Neural crest cell (in vitro differentiated cells): ENCODE measurements around the gene PHYHD1. TPM values are rescaled to one million over a fixed set of nuclear protein-coding genes. Genes with fewer than 3 reads are reported as not detected.

Experiments used
- DNase-seq: peaks from one replicate; pipeline ENCODE4 v3.0.0; 2021; ENCODE audit warnings: low read depth, mixed read lengths, low spot score
- H3K27ac Mint-ChIP-seq: one replicate; pipeline ENCODE4 v1.8.0; 2021; ENCODE audit warnings: mild to moderate bottlenecking, mixed read lengths; ENCODE audit not compliant: unreplicated experiment
- H3K27me3 Mint-ChIP-seq: 2 replicates; pipeline ENCODE4 v1.8.0; 2021; ENCODE audit warnings: low read depth, mild to moderate bottlenecking, mixed read lengths
- H3K36me3 Mint-ChIP-seq: 2 replicates; pipeline ENCODE4 v1.8.0; 2021; ENCODE audit warnings: low read depth, mild to moderate bottlenecking, mixed read lengths
- H3K4me1 Mint-ChIP-seq: 2 replicates; pipeline ENCODE4 v1.8.0; 2021; ENCODE audit warnings: mixed read lengths
- H3K4me3 Mint-ChIP-seq: one replicate; pipeline ENCODE4 v1.8.0; 2021; ENCODE audit warnings: mild to moderate bottlenecking, mixed read lengths
- H3K9me3 Mint-ChIP-seq: 2 replicates; pipeline ENCODE4 v1.8.0; 2021; ENCODE audit warnings: mixed read lengths
- total RNA-seq: library from RNA; stranded (reverse); gene quantifications from 2 replicates; pipeline ENCODE4 v1.2.1, GENCODE V29; 2021
- TF ChIP-seq, protein P1 (sequence below): fragments of 200-600 bp; sonication (generic); conservative IDR thresholded peaks from 2 replicates; pipeline ENCODE4 v1.5.0; 2021; ENCODE audit warnings: antibody characterized with exemption, mild to moderate bottlenecking

The PHYHD1 gene
- total RNA-seq, 1 donor from 2014 or later = 5.0 TPM

DNA sequence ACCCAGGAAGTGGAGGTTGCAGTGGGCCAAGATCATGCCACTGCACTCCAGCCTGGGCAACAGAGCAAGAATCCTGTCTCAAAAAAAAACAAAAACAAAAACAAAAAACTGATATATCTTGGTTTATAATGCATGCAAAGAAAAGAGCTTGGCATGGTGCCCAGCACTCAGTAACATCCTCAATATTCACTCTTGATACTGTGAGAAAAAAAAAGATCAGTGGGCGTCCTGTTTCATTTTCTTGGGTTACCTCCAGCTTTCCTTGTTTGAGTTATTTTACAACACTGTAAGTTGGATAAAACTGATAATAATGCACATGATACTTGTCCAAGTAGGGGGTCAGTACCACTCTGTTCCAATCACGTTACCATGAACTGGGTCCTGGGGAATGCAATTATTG, 7.8 kb downstream of the PHYHD1 start:
- Mint-ChIP-seq H3K36me3 (no peaks in the 10 kb centered on the region), H3K27me3 (no peaks in the 10 kb centered on the region), H3K27ac (no peak overlapping the region), H3K4me1 (peaks cover 5% of the 10 kb centered on the region), H3K4me3 (no peak overlapping the region), H3K9me3 (no peaks in the 10 kb centered on the region)
- TF ChIP-seq, protein P1, sequence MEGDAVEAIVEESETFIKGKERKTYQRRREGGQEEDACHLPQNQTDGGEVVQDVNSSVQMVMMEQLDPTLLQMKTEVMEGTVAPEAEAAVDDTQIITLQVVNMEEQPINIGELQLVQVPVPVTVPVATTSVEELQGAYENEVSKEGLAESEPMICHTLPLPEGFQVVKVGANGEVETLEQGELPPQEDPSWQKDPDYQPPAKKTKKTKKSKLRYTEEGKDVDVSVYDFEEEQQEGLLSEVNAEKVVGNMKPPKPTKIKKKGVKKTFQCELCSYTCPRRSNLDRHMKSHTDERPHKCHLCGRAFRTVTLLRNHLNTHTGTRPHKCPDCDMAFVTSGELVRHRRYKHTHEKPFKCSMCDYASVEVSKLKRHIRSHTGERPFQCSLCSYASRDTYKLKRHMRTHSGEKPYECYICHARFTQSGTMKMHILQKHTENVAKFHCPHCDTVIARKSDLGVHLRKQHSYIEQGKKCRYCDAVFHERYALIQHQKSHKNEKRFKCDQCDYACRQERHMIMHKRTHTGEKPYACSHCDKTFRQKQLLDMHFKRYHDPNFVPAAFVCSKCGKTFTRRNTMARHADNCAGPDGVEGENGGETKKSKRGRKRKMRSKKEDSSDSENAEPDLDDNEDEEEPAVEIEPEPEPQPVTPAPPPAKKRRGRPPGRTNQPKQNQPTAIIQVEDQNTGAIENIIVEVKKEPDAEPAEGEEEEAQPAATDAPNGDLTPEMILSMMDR = no peak
- DNase-seq = no peak

DNA sequence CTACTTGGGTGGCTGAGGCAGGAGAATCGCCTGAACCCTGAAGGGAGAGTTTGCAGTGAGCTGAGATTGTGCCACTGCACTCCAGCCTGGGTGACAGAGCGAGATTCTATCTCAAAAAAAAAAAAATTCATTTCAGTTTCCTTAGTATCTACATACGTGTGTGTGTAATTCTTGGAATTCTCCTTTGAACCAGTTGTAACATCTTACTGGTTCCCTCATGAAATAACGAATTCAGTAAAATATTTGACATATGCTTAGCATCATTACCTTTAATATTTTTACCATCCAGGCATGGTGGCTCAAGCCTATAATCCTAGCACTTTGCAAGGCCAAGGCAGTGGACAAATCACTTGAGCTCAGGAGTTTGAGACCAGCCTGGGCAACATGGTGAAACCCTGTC, 8.8 kb downstream of the PHYHD1 start:
- Mint-ChIP-seq H3K4me3 (no peak overlapping the region), H3K27me3 (no peaks in the 10 kb centered on the region), H3K36me3 (no peaks in the 10 kb centered on the region), H3K9me3 (no peaks in the 10 kb centered on the region), H3K4me1 (peaks cover 5% of the 10 kb centered on the region), H3K27ac (no peak overlapping the region)
- DNase-seq = no peak
- TF ChIP-seq, protein P1 = no peak

DNA sequence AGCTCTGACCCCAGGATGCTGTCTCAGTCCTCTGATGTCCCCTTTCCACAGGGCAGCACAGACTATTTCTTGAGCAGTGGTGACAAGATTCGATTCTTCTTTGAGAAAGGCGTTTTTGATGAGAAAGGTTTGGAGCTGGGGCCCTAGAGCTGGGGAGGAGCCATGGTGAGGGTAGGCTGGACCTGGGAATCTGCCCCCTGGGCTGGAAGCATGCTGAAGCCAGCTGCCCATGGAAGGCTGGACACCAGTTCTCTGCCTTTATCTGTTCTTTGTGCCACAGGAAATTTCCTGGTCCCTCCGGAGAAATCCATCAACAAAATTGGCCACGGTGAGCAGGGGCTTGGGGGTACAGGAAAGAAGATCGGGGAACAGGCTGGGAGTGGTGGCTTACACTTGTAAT, 12.9 kb downstream of the PHYHD1 start:
- H3K9me3 Mint-ChIP-seq = no peaks in the 10 kb centered on the region
- TF ChIP-seq, protein P1 = no peak
- DNase-seq = no peak

DNA sequence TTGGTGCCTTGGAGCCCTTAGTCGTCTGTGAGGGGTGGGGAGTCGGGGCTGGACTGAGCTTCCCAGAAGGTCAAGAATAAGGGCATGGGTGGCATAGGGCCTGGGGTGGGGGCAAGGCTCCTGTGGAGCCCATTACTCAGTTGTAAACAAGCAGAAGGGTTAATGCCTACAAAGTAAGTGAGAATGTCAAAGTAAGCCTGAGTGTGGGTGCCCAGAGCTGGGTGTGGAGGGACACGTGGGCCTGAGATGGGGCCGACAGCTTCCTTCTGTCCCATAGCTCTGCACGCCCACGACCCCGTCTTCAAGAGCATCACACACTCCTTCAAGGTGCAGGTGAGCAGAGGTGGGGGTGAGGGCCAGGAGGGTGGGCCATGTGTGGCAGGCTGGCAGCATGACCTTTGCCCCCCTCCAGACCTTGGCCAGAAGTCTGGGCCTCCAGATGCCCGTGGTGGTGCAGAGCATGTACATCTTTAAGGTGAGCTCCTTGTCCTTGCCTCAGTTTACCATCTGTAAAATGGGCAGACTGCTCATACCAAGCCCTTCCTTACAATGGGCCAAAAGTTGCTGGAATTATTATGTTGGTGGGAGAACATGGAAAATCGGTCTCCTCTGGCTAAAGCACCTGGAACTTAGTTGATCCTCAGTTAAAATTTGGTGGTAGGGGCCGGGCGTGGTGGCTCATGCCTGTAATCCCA, 15.5 kb downstream of the PHYHD1 start:
- no peak for DNase-seq
- Mint-ChIP-seq H3K4me3 (no peak overlapping the region), H3K9me3 (no peaks in the 10 kb centered on the region), H3K36me3 (no peaks in the 10 kb centered on the region), H3K27me3 (no peaks in the 10 kb centered on the region), H3K27ac (no peak overlapping the region), H3K4me1 (peaks cover 8% of the 10 kb centered on the region)
- TF ChIP-seq, protein P1 = no peak

More for the DNA sequence above, 12.9 kb downstream of the PHYHD1 start:
- no peaks in the 10 kb centered on the region for H3K4me1 Mint-ChIP-seq
- no peaks in the 10 kb centered on the region for H3K27me3 Mint-ChIP-seq
- H3K36me3 Mint-ChIP-seq = no peaks in the 10 kb centered on the region
- H3K4me3 Mint-ChIP-seq = no peak overlapping the region
- peak overlapping the region; percentile 27 for H3K27ac Mint-ChIP-seq

DNA sequence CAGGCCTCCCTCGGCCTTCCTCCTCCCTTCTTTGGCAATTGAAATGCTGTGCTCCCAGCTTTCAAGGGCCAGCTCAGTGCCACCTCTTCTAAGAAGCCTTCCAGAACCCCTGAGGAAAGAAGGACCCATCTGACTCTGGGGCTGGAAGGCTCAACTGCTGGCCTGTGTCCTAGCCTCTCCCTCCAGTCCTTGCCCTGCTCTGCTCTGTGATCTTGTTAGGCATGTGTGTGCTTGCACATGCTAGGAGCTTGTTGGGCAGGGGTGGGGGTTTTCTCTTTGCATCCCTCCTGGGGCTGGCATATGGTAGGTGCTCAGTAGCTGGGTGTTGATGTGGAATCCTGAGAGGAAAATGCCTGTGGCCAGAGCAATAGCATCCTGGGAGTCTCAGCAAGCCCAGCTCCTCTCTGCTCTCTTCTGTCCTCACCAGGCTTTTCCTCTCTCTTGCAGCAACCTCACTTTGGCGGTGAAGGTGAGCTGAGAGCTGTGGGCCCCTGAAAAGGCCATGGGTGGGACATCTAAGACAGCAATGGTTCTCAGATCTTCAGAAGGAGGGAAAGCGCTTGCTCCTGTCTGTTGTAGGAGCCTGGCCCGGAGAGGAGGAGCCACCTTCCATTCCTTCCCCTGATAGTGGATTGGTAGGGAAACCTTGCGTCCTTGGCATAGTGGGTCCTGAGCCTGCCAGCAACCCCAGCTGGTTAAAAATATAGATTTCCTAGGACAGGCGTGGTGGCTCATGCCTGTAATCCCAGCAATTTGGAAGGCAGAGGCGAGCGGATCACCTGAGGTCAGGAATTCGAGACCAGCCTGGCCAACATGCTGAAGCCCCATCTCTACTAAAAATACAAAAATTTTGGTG, 16.8 kb downstream of the PHYHD1 start:
- Mint-ChIP-seq H3K4me3 (no peak overlapping the region), H3K4me1 (peaks cover 8% of the 10 kb centered on the region), H3K36me3 (no peaks in the 10 kb centered on the region), H3K9me3 (no peaks in the 10 kb centered on the region), H3K27me3 (no peaks in the 10 kb centered on the region), H3K27ac (no peak overlapping the region)
- DNase-seq = no peak
- TF ChIP-seq, protein P1 = no peak
